Amniotic epithelial cell (primary cell): ENCODE results near the gene SNRNP25.
A peak's percentile ranks its signal among the peaks of the same experiment; 100 is the strongest.
"Not testable (repeated sequence)": the region's sequence is repeated elsewhere in the genome, so short reads cannot be mapped to it uniquely, and the experiment has no call there.

Experiments used
- DNase-seq: peaks from one replicate; pipeline ENCODE4 v3.0.0-alpha.2; 2010; ENCODE audit warnings: low read depth

The SNRNP25 gene

GRCh38 chr16:53346-54236, at the start of gene SNRNP25, which contains the start of gene POLR3K:
Gene SNRNP25, plus strand, starts transcription at chr16:53828. Its CDS starts 189 bp downstream, at chr16:54017.
Gene POLR3K, minus strand, starts transcription at chr16:53608. Its CDS starts 22 bp downstream, at chr16:53586.
- peak; percentile 96 for DNase-seq

GRCh38 chr16:9903-10665, 43.5 kb upstream of the SNRNP25 start:
- no peak for DNase-seq

- DNase-seq: not testable (repeated sequence)
Observed at GRCh38 chr16:10772-11171, 42.9 kb upstream of the SNRNP25 start.

- DNase-seq: not testable (repeated sequence)
Observed at GRCh38 chr16:17062-17765, 36.4 kb upstream of the SNRNP25 start.

GRCh38 chr16:20886-21285, 32.7 kb upstream of the SNRNP25 start:
- DNase-seq: not testable (repeated sequence)

- not testable (repeated sequence) for DNase-seq
Observed at GRCh38 chr16:24151-24550, 29.5 kb upstream of the SNRNP25 start.

- not testable (repeated sequence) for DNase-seq
Observed at GRCh38 chr16:25926-26348, 27.7 kb upstream of the SNRNP25 start.

- not testable (repeated sequence) for DNase-seq
Observed at GRCh38 chr16:30627-31026, 23.0 kb upstream of the SNRNP25 start.

- not testable (repeated sequence) for DNase-seq
Observed at GRCh38 chr16:33154-33876, 20.3 kb upstream of the SNRNP25 start.

GRCh38 chr16:33877-34647, 19.6 kb upstream of the SNRNP25 start:
- no peak for DNase-seq

GRCh38 chr16:34648-34987, 19.0 kb upstream of the SNRNP25 start:
- no peak for DNase-seq

- DNase-seq: no peak
Observed at GRCh38 chr16:35011-35677, 18.5 kb upstream of the SNRNP25 start.

GRCh38 chr16:35678-36305, 17.8 kb upstream of the SNRNP25 start:
- DNase-seq: no peak

- DNase-seq: no peak
Observed at GRCh38 chr16:36336-36984, 17.2 kb upstream of the SNRNP25 start.

- peak; percentile 18 for DNase-seq
Observed at GRCh38 chr16:37511-37910, 16.1 kb upstream of the SNRNP25 start.

GRCh38 chr16:38206-38605, 15.4 kb upstream of the SNRNP25 start:
- not testable (repeated sequence) for DNase-seq

- DNase-seq: peak; percentile 17
Observed at GRCh38 chr16:38941-39892, 14.4 kb upstream of the SNRNP25 start.

GRCh38 chr16:41439-42068, 12.1 kb upstream of the SNRNP25 start:
- DNase-seq: no peak
